HepG2 (cell line): ENCODE measurements around the gene BARHL2. TPM values are rescaled to one million over a fixed set of nuclear protein-coding genes. Genes with fewer than 3 reads are reported as not detected.

Experiments used
- ATRX ChIP-seq: sonication (generic); formaldehyde crosslinking; IDR thresholded peaks from 2 replicates; pipeline ENCODE4 v1.4.0; 2020; ENCODE audit warnings: missing genetic modification reagents, borderline replicate concordance
- CREM ChIP-seq, 2 experiments: sonication (generic) in 1 of 2; formaldehyde crosslinking in 1 of 2; IDR thresholded peaks; 2 replicates each; pipeline versions ENCODE4 v1.4.0 to v1.6.1; 2016 to 2020; ENCODE audit warnings: antibody characterized with exemption in 1 of 2, mild to moderate bottlenecking in 1 of 2, missing genetic modification reagents in 1 of 2
- EED ChIP-seq: sonication (generic); formaldehyde crosslinking; IDR thresholded peaks from 2 replicates; pipeline ENCODE4 v1.5.0; 2020; ENCODE audit warnings: mild to moderate bottlenecking, missing genetic modification reagents
- FOXP1 ChIP-seq, 2 experiments: fragments of 450-650 bp in 1 of 2; IDR thresholded peaks; 2 replicates each; pipeline ENCODE4 v1.6.1; 2017 to 2018; ENCODE audit warnings: antibody characterized with exemption in 1 of 2
- GATA4 ChIP-seq: sonication (generic); IDR thresholded peaks from 2 replicates; pipeline ENCODE4 v1.6.1; 2016; ENCODE audit warnings: antibody characterized with exemption, low read depth, borderline replicate concordance
- GATAD2A ChIP-seq: IDR thresholded peaks from 2 replicates; pipeline ENCODE4 v1.6.1; 2016
- ISL2 ChIP-seq: sonication (generic); formaldehyde crosslinking; IDR thresholded peaks from 2 replicates; pipeline ENCODE4 v1.5.0; 2020; ENCODE audit warnings: missing genetic modification reagents
- MAF1 ChIP-seq: sonication (generic); formaldehyde crosslinking; IDR thresholded peaks from 2 replicates; pipeline ENCODE4 v1.5.0; 2020; ENCODE audit warnings: missing genetic modification reagents, borderline replicate concordance
- NR2F1 ChIP-seq, 2 experiments: fragments of 450-650 bp in 1 of 2; formaldehyde crosslinking in 1 of 2; IDR thresholded peaks; 2 replicates each; pipeline versions ENCODE4 v1.5.0 to v1.6.1; 2016 to 2020; ENCODE audit warnings: mild to moderate bottlenecking in 1 of 2, missing compliant biosample characterization in 1 of 2, missing genetic modification reagents in 1 of 2, moderate library complexity in 1 of 2
- PCBP1 ChIP-seq: fragments of 200-400 bp; formaldehyde crosslinking; IDR thresholded peaks from 2 replicates; pipeline ENCODE4 v1.6.1; 2017; ENCODE audit warnings: mild to moderate bottlenecking, low read depth, low read length, borderline replicate concordance
- POGZ ChIP-seq: sonication (generic); formaldehyde crosslinking; IDR thresholded peaks from 2 replicates; pipeline ENCODE4 v1.4.0; 2020; ENCODE audit warnings: mild to moderate bottlenecking, missing genetic modification reagents
- PPARG ChIP-seq: conservative IDR thresholded peaks from 2 replicates; pipeline ENCODE4 v1.6.1; 2016; ENCODE audit warnings: missing biosample characterization, missing genetic modification reagents
- RAD51 ChIP-seq: fragments of 450-650 bp; IDR thresholded peaks from 2 replicates; pipeline ENCODE4 v1.6.1; 2016; ENCODE audit warnings: borderline replicate concordance
- RBFOX2 ChIP-seq: fragments of 200-400 bp; formaldehyde crosslinking; IDR thresholded peaks from 2 replicates; pipeline ENCODE4 v1.6.1; 2017; ENCODE audit warnings: low read depth, mild to moderate bottlenecking, low read length
- RCOR2 ChIP-seq: IDR thresholded peaks from 2 replicates; pipeline ENCODE4 v1.6.1; 2016; ENCODE audit warnings: missing biosample characterization, missing genetic modification reagents
- SP4 ChIP-seq: sonication (generic); formaldehyde crosslinking; IDR thresholded peaks from 2 replicates; pipeline ENCODE4 v1.8.1; 2023; ENCODE audit warnings: mild to moderate bottlenecking, missing genetic modification reagents
- SPEN ChIP-seq: sonication (generic); formaldehyde crosslinking; IDR thresholded peaks from 2 replicates; pipeline ENCODE4 v1.5.1; 2020; ENCODE audit warnings: low read depth, mild to moderate bottlenecking, missing genetic modification reagents
- SYNCRIP ChIP-seq: fragments of 200-400 bp; formaldehyde crosslinking; IDR thresholded peaks from 2 replicates; pipeline ENCODE4 v1.6.1; 2018; ENCODE audit warnings: mild to moderate bottlenecking, low read depth, low read length; ENCODE audit not compliant: insufficient read depth
- TBX2 ChIP-seq: sonication (generic); formaldehyde crosslinking; IDR thresholded peaks from 2 replicates; pipeline ENCODE4 v1.5.0; 2020; ENCODE audit warnings: missing genetic modification reagents, mild to moderate bottlenecking, borderline replicate concordance
- ZNF446 ChIP-seq: sonication (generic); formaldehyde crosslinking; IDR thresholded peaks from 2 replicates; pipeline ENCODE4 v1.5.0; 2020; ENCODE audit warnings: mild to moderate bottlenecking, missing genetic modification reagents
- ZNF572 ChIP-seq: sonication (generic); formaldehyde crosslinking; IDR thresholded peaks from 2 replicates; pipeline ENCODE4 v1.5.1; 2020; ENCODE audit warnings: mild to moderate bottlenecking, missing genetic modification reagents
- ZNF781 ChIP-seq: sonication (generic); formaldehyde crosslinking; IDR thresholded peaks from 2 replicates; pipeline ENCODE4 v1.5.1; 2020; ENCODE audit warnings: borderline replicate concordance, mild to moderate bottlenecking, missing genetic modification reagents; ENCODE audit errors: not compliant biosample characterization
- polyA plus RNA-seq, 8 experiments: library from polyadenylated mRNA; depleted of rRNA in 3 of 8; stranded (reverse) in 7 of 8; unstranded in 1 of 8; fragments of >200 nt; fragmentation: Illumina TruSeq in 4 of 8; extraction: Trizol in 4 of 8; gene quantifications; 2 replicates each; pipeline versions ENCODE4 v1.2.1 to v1.2.3, GENCODE V29; 2011 to 2016; ENCODE audit warnings: low read depth in 4 of 8, missing spikeins in 1 of 8, mixed read lengths in 1 of 8; ENCODE audit not compliant: insufficient read depth in 1 of 8
- total RNA-seq, 5 experiments: library from RNA; depleted of rRNA; stranded (reverse); fragments of >200 nt; fragmentation: Illumina TruSeq; extraction: Trizol; gene quantifications; 2 replicates each; pipeline ENCODE4 v1.2.3, GENCODE V29; 2016; ENCODE audit warnings: low read depth in 1 of 5
- TF ChIP-seq, protein P1 (sequence below): sonication (generic); formaldehyde crosslinking; IDR thresholded peaks from 2 replicates; pipeline ENCODE4 v1.5.0; 2020; ENCODE audit warnings: mild to moderate bottlenecking, missing genetic modification reagents
- TF ChIP-seq, protein P2 (sequence below): sonication (generic); formaldehyde crosslinking; IDR thresholded peaks from 2 replicates; pipeline ENCODE4 v1.5.1; 2020; ENCODE audit warnings: mild to moderate bottlenecking, missing genetic modification reagents, borderline replicate concordance

Gene BARHL2
- total and polyA plus RNA-seq, 2 of the 13 experiments (the other 11 are each of a cell fraction or from before 2014, with no cell fraction given): not detected

- TF ChIP-seq, protein P1, sequence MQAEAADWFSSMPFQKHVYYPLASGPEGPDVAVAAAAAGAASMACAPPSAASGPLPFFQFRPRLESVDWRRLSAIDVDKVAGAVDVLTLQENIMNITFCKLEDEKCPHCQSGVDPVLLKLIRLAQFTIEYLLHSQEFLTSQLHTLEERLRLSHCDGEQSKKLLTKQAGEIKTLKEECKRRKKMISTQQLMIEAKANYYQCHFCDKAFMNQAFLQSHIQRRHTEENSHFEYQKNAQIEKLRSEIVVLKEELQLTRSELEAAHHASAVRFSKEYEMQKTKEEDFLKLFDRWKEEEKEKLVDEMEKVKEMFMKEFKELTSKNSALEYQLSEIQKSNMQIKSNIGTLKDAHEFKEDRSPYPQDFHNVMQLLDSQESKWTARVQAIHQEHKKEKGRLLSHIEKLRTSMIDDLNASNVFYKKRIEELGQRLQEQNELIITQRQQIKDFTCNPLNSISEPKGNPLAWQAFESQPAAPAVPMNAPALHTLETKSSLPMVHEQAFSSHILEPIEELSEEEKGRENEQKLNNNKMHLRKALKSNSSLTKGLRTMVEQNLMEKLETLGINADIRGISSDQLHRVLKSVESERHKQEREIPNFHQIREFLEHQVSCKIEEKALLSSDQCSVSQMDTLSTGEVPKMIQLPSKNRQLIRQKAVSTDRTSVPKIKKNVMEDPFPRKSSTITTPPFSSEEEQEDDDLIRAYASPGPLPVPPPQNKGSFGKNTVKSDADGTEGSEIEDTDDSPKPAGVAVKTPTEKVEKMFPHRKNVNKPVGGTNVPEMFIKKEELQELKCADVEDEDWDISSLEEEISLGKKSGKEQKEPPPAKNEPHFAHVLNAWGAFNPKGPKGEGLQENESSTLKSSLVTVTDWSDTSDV: no peak
- 0 out of 2 replicates have a peak, but pooled peaks have one; percentile 25 for TF ChIP-seq ISL2 (CRISPR knock-in tag)
- no peak for TF ChIP-seq FOXP1 (IDR thresholded peaks at IDR 0.05)
- TF ChIP-seq FOXP1 (CRISPR knock-in tag; IDR thresholded peaks at IDR 0.05): no peak
- TF ChIP-seq, protein P2, sequence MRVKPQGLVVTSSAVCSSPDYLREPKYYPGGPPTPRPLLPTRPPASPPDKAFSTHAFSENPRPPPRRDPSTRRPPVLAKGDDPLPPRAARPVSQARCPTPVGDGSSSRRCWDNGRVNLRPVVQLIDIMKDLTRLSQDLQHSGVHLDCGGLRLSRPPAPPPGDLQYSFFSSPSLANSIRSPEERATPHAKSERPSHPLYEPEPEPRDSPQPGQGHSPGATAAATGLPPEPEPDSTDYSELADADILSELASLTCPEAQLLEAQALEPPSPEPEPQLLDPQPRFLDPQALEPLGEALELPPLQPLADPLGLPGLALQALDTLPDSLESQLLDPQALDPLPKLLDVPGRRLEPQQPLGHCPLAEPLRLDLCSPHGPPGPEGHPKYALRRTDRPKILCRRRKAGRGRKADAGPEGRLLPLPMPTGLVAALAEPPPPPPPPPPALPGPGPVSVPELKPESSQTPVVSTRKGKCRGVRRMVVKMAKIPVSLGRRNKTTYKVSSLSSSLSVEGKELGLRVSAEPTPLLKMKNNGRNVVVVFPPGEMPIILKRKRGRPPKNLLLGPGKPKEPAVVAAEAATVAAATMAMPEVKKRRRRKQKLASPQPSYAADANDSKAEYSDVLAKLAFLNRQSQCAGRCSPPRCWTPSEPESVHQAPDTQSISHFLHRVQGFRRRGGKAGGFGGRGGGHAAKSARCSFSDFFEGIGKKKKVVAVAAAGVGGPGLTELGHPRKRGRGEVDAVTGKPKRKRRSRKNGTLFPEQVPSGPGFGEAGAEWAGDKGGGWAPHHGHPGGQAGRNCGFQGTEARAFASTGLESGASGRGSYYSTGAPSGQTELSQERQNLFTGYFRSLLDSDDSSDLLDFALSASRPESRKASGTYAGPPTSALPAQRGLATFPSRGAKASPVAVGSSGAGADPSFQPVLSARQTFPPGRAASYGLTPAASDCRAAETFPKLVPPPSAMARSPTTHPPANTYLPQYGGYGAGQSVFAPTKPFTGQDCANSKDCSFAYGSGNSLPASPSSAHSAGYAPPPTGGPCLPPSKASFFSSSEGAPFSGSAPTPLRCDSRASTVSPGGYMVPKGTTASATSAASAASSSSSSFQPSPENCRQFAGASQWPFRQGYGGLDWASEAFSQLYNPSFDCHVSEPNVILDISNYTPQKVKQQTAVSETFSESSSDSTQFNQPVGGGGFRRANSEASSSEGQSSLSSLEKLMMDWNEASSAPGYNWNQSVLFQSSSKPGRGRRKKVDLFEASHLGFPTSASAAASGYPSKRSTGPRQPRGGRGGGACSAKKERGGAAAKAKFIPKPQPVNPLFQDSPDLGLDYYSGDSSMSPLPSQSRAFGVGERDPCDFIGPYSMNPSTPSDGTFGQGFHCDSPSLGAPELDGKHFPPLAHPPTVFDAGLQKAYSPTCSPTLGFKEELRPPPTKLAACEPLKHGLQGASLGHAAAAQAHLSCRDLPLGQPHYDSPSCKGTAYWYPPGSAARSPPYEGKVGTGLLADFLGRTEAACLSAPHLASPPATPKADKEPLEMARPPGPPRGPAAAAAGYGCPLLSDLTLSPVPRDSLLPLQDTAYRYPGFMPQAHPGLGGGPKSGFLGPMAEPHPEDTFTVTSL (CRISPR knock-in tag): peak; percentile 24; the same call in 1 of the 2 replicates
- TF ChIP-seq ZNF781 (CRISPR knock-in tag): no peak
- TF ChIP-seq CREM (IDR thresholded peaks at IDR 0.05): peak; percentile 38; the same call in 1 of the 2 replicates
- no peak for TF ChIP-seq CREM (CRISPR knock-in tag; IDR thresholded peaks at IDR 0.05)
- no peak for TF ChIP-seq EED (CRISPR knock-in tag)
- TF ChIP-seq SP4 (CRISPR knock-in tag): no peak
- TF ChIP-seq RAD51: no peak
- TF ChIP-seq POGZ: no peak
- TF ChIP-seq TBX2 (CRISPR knock-in tag): 0 out of 2 replicates have a peak, but pooled peaks have one; percentile 16
- no peak for TF ChIP-seq PCBP1
- no peak for TF ChIP-seq PPARG (CRISPR knock-in tag)
- TF ChIP-seq GATA4: peak; percentile 34; the same call in 1 of the 2 replicates
- TF ChIP-seq ZNF446: no peak
- TF ChIP-seq ATRX: no peak
- TF ChIP-seq NR2F1 (CRISPR knock-in tag; IDR thresholded peaks at IDR 0.05): no peak
- TF ChIP-seq RBFOX2: no peak
- TF ChIP-seq ZNF572 (CRISPR knock-in tag): no peak
- TF ChIP-seq SYNCRIP: no peak
- no peak for TF ChIP-seq SPEN (CRISPR knock-in tag)
- peak; percentile 26; the same call in 1 of the 2 replicates for TF ChIP-seq GATAD2A (CRISPR knock-in tag)
- TF ChIP-seq MAF1 (CRISPR knock-in tag): no peak
- TF ChIP-seq RCOR2 (CRISPR knock-in tag): no peak
Observed at GRCh38 chr1:90748668-90749067, 31.6 kb upstream of the BARHL2 start (continued).
